ENCODE measurements around the gene DYRK4. TPM values are rescaled to one million over a fixed set of nuclear protein-coding genes. Genes with fewer than 3 reads are reported as not detected.

DYRK4 gene
- total RNA-seq, 1 experiment from 2014 or later = 13.3 TPM

- peak overlapping the region; percentile 96 for H3K27ac ChIP-seq (ENCODE audit: low read length)
- BruUV-seq (replicated peaks) = TSS peak; percentile 95
- peaks cover 11% of the 10 kb centered on the region; the same call in 1 of the 2 replicates for H3K4me1 ChIP-seq (ENCODE audit: control insufficient read depth, insufficient read depth, low read length)
- ATAC-seq = no peak
- intact Hi-C loops (cut with micrococcal nuclease; ENCODE audit: unreplicated experiment) (no loop called here), in situ Hi-C loops (cut with HindIII; ENCODE audit: low pct_unique_long_range_greater_than_20kb, low sequenced_read_pairs) (no loop called here)
- peaks cover 20% of the 10 kb centered on the region for H3K36me3 ChIP-seq (ENCODE audit: control insufficient read depth, insufficient read depth, low read length)
- no peak for TF ChIP-seq CTCF (IDR thresholded peaks at IDR 0.05)
- no peak for TF ChIP-seq SIN3A (IDR thresholded peaks at IDR 0.05; ENCODE audit: borderline replicate concordance, insufficient read depth, low read depth, low read length)
- TF ChIP-seq TCF7L2 (IDR thresholded peaks at IDR 0.05; ENCODE audit: low read depth, low read length) = no peak
- TF ChIP-seq REST (IDR thresholded peaks at IDR 0.05; ENCODE audit: insufficient read depth in 1 of 2, low read depth in 2 of 2, low read length in 1 of 2) = no peak
- H3K9me3 ChIP-seq (ENCODE audit: control insufficient read depth, insufficient read depth, low read depth, low read length) = no peaks in the 10 kb centered on the region
- ChIA-PET POLR2A (no interaction called here), CTCF (no interaction called here)
- peak overlapping the region; percentile 95 to 98 for H3K4me3 ChIP-seq (ENCODE audit: low read depth in 2 of 2, low read length in 2 of 2)
- DNase-seq (ENCODE audit: low read depth, low spot score) = no peak
- H3K27me3 ChIP-seq (ENCODE audit: control insufficient read depth, insufficient read depth, low read length) = no peaks in the 10 kb centered on the region
These were observed 22.7 kb upstream of the DYRK4 start for GRCh38 chr12:4539167-4539870.

- Histone ChIP-seq H3K27ac (ENCODE audit: low read length) (no peak overlapping the region; the same call in 1 of the 2 replicates), H3K4me1 (ENCODE audit: control insufficient read depth, insufficient read depth, low read length) (peaks cover 11% of the 10 kb centered on the region; the same call in 1 of the 2 replicates), H3K36me3 (ENCODE audit: control insufficient read depth, insufficient read depth, low read length) (peaks cover 24% of the 10 kb centered on the region), H3K4me3 (ENCODE audit: low read depth in 2 of 2, low read length in 2 of 2) (peak overlapping the region; percentile 95 to 98; a peak in 2 of 4 replicates), H3K27me3 (ENCODE audit: control insufficient read depth, insufficient read depth, low read length) (no peaks in the 10 kb centered on the region), H3K9me3 (ENCODE audit: control insufficient read depth, insufficient read depth, low read depth, low read length) (no peaks in the 10 kb centered on the region)
- TF ChIP-seq POLR2AphosphoS5 (IDR thresholded peaks at IDR 0.05; ENCODE audit: low read depth, low read length) (no peak), CTCF (IDR thresholded peaks at IDR 0.05) (no peak), REST (IDR thresholded peaks at IDR 0.05; ENCODE audit: insufficient read depth in 1 of 2, low read depth in 2 of 2, low read length in 1 of 2) (no peak), SIN3A (IDR thresholded peaks at IDR 0.05; ENCODE audit: borderline replicate concordance, insufficient read depth, low read depth, low read length) (no peak), TCF7L2 (IDR thresholded peaks at IDR 0.05; ENCODE audit: low read depth, low read length) (no peak)
- intact Hi-C loops (cut with micrococcal nuclease; ENCODE audit: unreplicated experiment) = no loop called here
- no TSS peak for BruUV-seq (replicated peaks)
- DNase-seq (ENCODE audit: low read depth, low spot score) (no peak), ATAC-seq (no peak)
- in situ Hi-C loops (cut with HindIII; ENCODE audit: low pct_unique_long_range_greater_than_20kb, low sequenced_read_pairs) = no loop called here
- ChIA-PET POLR2A (interaction anchor here (0.6 kb wide), 1 partner anchor 171 kb away, joined by 16 read pairs; no protein-coding TSS in a partner anchor), CTCF (no interaction called here)
These were observed 21.8 kb upstream of the DYRK4 start for GRCh38 chr12:4540170-4540569.

Data from Panc1 (cell line).